OCI-LY7 (cell line): Measurements from ENCODE around the gene GRIK1.

Source experiments
- CTCF ChIP-seq: fragments of 200-600 bp; sonication (generic); conservative IDR thresholded peaks from 2 replicates; pipeline ENCODE4 v1.5.1; 2014; ENCODE audit warnings: mild to moderate bottlenecking, antibody characterized with exemption, low read length, moderate library complexity, mixed read lengths
- EZH2phosphoT487 ChIP-seq: fragments of 200-600 bp; sonication (generic); IDR thresholded peaks from 2 replicates; pipeline ENCODE4 v1.6.1; 2018; ENCODE audit warnings: low read depth, borderline replicate concordance, mild to moderate bottlenecking, mixed run types, antibody characterized with exemption, low read length, moderate library complexity, mixed read lengths

GRCh38 chr21:29526545-29526944, 413.3 kb downstream of the GRIK1 start:
- TF ChIP-seq CTCF, result no peak
- no peak for TF ChIP-seq EZH2phosphoT487
